ENCODE data around the gene MIDN.

DNA sequence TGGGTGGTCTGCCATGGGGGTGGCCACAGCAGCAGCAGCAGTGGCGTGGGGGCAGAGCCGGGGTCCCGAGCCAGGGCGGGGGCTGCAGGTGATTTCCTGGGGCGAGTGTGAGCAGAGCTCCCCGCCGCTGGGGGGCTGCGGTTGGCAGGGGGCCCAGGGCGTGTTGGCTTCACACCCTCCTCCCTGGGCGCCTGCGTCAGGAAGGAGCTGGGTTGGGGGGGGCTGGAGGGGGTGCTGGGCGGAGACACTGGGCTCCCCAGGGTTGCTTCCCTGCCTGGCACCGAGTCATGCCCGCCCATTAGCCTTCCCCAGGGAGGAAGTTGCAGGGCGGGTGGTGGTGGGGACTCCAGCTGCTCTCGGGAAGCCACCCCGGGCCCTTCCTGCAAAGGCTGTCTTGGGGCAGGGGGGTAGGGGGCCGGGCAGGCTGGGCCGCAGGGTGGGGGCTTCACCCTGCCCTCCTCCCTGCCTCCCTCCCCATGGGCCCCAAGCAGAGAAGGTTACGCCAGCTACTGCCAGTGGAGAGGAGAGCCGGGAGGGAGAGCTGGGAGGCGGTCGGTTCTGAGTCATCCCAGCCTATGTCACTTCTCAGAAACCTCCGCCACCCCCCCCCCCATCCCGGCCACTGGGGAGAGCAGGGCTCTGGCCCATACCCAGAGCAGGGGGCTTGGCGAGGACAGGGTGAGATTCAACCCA lies 4.6 kb downstream of the MIDN start:
- TF ChIP-seq GATA3 (IDR thresholded peaks at IDR 0.05; ENCODE audit: low read depth, low read length), result no peak
- TF ChIP-seq GATA2 (IDR thresholded peaks at IDR 0.05; ENCODE audit: low read depth, low read length), result no peak

Measured in SH-SY5Y (cell line).